Measurements from ENCODE around the gene CNTFR.

CNTFR gene

DNA sequence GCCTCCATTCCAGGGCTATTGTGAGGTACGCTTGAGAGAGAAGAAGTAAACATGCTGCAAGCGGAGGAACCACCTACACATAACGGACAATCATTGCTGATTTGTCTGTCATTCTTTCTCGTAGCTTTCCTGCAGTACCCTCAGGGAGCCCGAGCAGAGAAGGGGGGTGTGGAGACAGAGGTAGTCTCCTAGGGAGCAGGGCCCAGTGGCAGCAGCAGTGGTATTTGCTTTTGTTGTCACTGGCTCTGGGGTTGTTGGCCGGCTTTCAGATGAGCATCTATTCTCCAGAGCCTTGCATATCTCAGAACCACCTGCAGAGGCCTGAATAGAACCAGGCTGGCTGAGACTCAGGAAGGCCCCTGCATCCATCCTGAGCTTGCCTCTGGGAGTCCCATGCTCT is 86.6 kb downstream of the CNTFR start:
- no peak for DNase-seq

DNA sequence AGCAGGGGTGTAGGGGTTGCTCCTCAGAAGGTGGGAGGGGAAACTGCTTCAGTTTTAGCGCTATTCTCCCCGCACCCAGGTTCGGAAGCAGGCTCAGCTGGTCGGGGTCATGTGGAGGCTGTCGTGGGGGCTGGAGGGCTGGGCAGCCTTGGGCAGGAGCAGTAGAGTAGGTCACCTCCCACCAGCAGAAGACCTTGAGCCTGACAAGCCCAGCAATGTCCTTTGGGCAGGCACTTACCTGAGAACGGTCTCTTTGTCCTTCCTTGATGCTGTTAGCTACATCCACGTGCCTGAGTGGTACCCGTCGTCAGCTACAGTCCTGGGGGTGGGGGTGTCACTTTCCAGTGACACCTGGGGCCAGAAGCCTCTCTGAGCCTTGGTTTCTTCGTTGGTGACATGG is 87.1 kb downstream of the CNTFR start:
- DNase-seq = no peak

DNA sequence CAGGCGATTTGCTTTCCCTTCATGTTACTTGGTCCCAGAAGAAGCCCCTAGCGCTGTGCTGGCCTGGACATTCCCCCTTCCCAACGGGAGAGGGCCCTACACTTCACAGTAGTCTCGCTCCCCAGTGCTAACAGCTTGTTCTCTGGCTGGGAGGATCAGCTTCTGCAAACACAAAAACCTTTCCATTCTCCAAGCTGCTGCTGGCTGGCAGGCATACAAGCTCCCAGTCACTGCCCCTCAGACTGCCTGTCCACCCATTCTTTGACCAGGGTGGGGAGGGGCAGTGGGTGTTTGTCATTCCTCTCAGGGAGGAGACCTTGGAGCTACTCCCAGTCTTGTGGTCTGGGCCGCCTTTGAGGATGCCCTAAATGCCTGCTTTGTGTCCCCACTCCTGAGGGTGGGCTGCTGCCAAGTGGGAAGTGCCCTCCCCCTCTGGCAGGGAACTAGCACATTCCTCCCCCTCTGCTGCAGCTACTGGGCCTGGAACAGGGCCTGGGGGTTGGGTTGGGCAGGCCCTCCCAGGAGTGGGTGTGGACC is 87.6 kb downstream of the CNTFR start:
- DNase-seq = no peak
